GM19351 (cell line): ENCODE results near the gene LAMA1.

Experiments used
- ATAC-seq: cut with Tn5 transposase; IDR thresholded peaks from one replicate; pipeline ENCODE4 v1.9.1; 2021; ENCODE audit warnings: mild to moderate bottlenecking, moderate library complexity; ENCODE audit not compliant: unreplicated experiment

LAMA1 gene

DNA sequence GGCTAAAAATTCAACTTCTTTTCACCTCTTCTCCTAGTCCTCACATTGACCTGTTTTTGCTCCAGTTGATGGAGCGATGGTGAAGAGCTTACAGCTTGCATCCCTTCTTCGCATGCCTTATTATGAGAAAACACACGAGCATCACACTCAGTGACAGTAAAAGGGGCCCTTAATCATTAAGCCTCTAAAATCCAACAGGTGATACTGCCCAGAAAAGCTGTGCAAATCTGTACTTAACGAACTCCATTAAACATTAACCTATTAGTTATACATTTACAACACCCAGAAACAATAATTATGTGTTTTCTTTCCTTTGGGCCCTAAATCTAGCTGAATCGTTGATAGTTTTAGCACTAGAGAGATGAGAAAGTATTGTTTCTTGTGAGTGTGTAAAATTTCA lies 54.8 kb downstream of the LAMA1 start:
- no peak for ATAC-seq

DNA sequence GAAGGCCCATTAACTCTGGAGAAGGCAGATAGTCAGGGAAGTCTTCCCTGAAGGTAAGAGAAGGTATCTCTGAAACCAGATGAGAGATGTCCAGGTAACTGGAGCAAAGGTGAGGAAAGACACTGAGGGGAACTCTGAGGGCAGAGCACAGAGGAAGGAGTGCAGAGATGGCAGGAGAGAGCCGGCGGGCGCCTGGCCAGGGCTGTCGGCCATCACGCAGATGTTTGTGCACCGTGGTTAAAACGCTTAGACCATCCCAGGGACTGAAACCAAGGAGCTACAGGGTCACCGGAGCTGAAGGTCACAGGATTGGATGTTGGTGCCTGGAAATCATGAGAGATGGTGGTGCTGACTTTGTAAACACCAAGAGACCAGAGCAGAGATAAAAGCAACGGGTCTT lies 55.4 kb downstream of the LAMA1 start:
- no peak for ATAC-seq

DNA sequence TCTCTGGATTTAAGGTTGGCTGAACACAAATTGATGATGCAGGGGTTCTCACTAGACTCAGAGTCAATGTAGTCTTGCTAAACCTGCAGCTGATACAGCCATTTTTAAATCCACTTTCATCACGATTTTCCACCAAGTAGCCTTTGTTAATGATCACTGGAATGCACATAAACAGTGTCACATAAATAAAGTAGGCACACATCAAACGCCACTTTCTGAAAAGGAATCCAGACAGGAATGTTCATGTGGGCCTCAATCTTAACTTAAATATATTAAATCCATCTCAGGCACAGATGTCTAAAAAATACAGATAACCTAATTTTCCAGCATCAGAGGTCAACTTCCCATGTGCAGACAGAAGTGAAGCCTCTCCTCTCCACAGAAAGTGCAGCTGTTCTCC lies 58.3 kb downstream of the LAMA1 start:
- no peak for ATAC-seq

DNA sequence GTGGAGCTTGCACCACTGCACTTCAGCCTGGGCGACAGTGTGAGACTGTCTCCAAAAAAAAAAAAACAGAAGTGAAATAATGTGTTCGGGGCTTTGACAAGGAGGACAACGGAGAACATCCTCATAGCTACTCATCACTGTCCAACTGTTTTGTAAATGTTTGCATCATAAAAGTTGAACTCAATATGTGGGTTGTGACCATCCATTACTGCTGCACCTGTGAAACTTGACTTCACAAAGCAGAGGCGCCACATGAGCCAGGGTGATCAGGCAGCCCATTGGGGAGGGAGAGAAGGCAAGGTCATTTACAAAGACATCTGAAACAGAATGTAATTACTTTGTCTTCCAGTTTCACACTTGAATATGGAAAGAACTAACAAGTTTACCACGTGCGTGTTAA lies 61.6 kb downstream of the LAMA1 start:
- no peak for ATAC-seq

DNA sequence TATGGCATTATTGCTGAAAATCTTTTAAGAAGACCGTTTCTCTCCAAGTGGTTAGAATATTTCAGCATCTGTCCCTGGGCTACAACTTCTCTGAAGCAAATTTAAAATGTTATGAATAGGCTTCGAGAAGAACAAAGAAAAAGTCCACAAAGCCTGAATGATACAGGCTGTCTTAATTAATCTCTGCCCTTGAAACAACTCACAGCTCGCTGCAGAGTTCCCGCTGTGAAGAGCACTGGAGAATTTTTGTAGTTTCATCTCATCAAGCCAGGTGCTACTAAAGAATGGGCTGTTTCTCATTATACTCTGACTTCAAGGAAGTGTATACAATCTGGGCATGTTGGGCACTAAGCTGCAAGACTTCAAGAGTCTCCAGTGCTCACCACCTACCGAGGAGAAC lies 67.6 kb downstream of the LAMA1 start:
- no peak for ATAC-seq

DNA sequence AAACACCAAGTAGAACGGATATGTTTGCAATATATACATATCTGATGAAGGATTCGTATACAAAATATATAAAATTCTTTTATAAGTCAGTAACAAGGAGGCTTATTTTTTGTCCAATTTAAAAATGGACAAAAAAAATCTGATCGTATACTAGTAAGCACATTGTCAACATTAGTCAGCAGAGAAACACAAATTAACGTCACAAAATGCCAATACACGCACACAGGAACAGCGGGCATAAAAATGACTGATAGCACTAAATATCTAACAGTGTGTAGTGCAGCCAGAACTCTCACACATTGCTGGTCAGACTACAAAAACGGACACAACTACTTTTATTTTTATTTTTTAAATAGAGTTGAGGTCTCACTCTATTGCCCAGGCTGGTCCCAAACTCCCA lies 69.5 kb downstream of the LAMA1 start:
- no peak for ATAC-seq

DNA sequence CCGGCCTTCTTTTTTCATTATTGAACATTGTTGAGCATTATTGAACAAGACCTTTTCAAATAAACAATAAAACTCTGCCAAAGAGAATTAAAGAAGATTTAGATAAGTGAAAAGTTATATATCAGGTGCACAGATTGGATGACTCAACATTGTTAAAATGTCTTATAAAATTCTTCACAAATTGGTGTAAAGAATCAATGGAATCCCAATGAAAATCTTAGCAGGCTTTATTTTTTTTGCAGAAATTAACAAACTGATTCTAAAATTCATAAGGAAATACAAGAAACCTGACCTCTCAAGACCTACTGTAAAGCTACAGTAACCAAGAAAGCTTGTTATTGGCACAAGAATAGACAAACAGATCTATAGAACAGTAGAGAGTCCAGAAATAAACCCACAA lies 70.3 kb downstream of the LAMA1 start:
- no peak for ATAC-seq

DNA sequence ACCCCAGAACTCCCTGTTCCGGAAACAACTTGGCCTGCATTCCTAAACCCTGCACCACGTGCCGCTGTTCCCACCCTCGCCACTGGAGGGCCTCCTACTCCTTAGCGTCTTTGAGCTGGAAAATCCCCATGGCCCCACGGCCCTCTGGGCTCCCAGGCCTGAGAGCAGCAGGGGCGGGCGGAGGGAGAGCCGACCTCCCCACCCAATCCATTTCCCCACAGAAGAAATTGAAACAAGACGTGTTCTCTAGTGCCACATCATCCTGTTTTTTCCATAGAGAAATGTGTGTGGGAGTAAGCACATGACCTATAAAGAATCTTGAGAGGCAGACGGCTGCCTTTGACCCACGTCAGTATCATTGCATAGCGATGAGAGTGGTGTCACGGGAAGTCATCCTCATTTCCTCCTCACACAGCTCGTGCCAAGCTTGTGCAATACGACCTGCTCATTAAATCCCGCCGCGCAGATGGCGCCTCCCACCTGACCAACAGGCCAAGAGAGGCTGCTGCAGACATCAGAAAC lies 79.2 kb downstream of the LAMA1 start:
- ATAC-seq, result no peak

DNA sequence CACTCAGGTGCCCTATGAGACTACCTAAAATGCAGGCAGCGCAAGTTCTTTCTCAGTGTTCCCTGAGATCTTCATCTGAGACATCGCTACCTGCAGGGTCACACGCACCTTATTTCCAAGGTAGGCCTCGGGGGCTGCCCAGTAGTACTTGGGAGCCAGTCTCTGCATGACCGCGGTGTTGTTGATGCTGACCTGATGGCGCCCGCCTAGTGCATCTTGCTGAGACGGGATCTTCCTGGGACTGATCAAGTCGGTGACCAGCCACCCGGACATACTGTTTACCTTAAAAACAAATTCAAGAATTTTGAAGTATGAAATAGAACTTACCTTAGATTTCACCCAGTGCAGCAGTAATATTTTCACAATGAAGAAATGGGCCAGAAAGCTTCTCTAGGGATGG lies 80.1 kb downstream of the LAMA1 start:
- no peak for ATAC-seq

DNA sequence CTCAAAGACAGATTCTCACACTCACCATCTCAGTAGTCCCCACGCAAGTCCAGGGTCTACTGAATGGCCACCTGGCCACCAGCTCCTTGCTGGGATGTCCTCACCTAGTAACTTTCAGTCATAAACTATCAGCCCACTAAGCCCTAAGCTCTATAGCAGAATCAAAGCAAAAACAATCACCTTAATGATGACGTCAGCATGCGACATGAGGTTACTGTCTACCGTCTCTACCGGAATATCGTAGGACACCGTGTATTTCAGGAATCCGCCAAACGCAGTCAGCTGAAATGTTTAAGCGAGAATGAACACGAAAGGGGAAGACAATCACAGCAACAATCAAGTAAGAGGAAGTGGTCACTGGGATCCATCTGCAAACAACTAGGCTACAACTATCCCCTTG lies 81.8 kb downstream of the LAMA1 start:
- ATAC-seq, result no peak

DNA sequence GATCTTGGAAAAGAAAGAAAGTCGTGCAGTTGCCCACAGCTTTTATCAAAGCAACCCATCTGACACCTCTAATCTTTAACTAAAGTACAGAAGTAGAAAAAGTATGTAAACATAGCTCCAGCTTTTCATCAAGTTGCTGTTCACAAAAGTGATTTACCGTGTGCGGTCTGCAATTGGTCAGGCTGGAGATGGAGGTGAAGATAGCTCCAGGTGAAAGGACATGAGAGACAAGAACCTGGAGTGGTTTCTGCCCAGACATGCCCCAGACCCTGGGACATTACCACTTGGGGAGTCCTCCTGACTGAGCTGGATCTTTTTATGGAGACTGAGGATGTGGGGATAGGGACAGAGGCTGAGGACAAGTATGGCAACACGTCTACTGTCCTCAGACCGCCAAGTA lies 82.7 kb downstream of the LAMA1 start:
- no peak for ATAC-seq

DNA sequence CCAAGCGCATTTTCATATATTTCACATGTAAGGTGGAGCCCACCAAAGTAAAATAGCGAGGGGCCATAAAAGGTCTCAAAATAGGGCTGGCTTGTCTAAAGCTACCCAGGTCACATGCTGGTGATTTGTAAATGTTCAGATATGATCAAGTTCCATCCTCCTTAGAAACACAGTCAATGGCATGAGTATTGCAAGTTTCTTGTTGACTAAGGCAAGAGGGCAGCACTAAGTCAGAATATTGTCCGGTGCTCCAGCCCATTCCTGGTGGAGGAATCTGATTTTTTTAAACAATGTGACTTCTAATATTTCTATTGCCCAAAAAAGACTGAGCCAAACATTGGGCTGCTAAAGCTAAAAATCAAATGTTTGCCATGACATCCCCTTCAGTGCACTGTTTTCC lies 85.1 kb downstream of the LAMA1 start:
- no peak for ATAC-seq

DNA sequence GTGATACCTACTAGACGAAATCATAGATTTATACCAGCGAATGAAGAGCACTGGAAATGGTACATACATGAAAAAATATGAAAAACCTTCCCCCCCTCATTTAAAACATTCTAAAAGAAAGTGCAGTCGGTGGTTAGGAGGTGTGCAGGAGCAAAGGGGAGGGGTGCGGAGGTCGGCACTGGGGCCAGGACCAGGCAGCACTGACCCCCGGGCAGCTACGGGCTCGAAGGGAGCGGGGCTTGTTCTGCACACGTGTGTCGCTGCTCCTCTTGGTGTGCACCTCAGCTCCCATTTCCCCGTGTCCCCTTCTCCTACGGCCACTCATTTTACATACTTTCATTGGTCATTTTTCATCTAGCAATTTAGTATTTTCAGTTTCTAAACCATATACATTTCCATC lies 89.0 kb downstream of the LAMA1 start:
- ATAC-seq, result no peak

DNA sequence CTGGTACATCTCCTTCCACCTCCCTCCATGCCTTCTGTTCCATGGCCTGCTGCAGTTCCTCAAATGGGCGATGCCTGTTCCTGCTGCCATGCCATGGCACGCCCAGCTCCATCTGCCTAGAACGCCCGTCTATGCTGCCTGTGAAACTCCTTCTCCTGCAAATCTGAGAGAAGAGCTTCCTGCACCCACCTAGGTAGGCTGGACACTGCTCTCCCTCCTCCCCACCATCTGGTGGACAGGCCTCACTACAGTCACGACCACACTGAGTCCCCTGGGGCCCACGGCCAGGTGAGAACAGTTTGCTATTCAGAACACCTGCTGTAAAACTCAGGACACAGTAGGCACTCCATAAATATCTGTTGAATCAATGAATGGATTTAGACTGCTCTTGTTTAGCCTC lies 92.4 kb downstream of the LAMA1 start:
- ATAC-seq, result no peak

DNA sequence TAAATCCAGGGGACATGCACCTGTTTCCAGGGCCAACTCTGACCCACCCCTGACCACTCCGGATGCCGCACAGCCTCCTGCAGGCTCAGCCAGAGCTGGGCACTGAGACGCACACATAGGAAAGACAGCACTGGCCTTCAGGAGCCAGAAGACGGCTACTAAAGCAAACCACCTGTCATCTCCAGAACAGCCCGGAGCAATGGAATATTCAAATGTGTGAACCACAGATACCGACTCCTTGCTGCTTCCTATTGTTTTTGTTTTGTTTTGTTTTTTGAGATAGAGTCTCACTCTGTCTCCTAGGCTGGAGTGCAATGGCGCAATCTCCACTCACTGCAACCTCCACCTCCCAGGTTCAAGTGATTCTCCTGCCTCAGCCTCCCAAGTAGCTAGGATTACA lies 94.0 kb downstream of the LAMA1 start:
- no peak for ATAC-seq

DNA sequence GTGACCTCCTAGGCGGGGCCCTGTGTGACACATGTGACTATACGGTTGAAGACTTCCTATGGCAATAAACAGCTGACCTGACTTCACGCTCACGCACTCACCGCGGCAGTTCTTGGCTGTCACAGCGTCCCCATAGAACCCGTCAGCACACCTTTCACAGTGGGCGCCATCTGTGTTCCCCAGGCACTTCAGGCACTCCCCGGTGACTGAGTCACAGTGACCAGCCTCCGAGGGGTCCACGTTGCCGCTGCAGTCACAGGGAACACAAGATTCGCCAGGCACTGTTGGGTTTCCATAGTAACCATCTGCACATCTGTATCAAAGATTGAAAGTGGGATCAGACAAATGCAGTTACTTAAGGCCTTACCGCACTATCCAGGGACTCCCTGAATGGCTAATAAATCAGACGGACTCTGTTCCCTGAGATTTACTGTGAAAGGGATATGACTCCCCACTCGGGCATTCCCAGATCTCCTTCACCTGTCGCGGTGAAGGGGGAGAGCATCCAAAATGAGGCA lies 94.5 kb downstream of the LAMA1 start:
- ATAC-seq, result no peak

DNA sequence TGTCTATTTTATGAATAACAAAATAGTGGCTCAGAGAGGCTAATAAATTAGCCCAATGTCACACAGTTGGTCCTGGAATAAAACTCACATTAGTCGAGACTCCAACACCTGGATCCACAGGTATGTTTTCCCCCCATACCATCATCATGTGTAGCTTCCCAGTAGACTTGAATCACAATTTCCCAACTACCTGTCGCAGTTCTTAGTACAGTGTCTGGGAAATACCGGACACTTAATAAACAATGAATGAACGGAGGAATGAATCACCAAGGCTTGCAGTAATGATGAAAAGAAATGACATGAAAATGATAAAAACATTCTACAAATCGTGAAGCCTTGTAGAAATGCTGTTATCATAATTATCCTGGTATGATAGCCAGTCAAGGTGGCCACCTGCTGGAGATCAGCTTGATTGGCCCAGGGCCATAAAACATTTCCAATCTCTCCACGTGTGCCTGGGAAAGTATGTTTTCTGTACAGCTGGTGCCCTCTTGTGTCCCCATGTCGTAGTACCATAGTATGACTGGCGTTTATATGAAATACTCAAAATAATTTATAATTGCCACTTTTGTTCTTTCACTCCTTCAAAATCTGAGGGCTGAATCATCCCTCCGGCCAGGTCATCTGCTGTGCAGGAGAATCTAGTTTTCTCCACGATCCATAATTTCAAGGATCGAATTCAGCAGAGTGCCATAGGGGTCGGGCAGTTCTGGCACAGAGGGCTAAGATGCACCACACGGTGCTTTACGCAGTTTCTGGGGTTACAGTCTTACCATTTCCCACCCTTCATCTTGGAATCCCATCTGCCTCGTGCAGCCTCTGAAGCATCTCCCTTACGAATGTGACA lies 95.4 kb downstream of the LAMA1 start:
- no peak for ATAC-seq

DNA sequence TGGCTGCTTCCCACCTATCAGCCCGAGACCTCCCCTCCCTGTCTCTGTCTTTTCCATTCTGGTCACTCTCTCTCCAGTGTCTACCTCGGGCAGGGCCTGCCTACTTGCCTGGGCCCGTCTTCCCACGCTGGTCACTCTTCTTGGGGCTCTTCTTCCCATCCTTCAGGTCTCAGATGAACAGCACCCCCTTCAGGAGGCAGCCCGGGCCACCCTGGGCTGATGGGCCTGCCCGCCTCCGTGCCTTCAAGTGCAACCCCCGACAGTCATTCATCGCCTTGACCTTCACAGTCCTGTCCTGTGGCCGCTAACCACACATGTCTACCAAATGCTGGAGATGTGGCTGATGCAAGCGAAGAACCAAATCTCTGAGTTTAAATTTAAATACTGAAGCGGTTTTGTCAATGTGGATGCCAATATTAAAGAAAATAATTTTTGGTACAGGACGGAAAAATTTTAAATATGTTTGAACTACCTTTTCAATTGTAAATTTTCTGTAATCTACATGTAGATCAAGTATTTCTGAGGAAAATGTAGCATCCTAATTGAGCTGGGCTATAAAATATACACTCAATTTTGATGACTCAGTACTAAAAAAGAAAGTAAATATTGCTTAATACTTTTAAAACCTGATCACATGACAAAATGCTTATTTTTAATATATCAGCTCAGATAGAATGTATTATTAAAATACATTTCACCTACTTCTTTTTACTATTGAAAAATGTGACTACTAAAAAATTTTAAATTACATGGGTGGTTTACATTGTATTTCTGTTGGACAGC lies 96.4 kb downstream of the LAMA1 start:
- ATAC-seq, result no peak

DNA sequence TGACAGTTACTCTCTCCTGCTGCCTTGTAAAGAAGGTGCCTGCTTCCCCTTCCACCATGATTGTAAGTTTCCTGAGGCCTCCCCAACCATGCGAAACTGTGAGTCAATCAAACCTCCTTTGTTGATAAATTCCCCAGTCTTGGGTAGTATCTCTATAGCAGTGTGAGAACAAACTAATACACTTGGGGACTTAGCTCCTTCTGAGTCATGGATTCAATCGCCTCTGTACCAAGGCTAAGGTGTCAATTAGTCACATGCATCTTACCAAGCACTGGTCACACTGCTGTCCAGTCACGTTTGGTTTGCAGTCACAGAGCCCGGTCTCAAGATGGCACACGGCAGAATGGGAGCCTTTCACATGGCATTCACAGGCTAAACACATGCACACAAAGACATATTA lies 100.6 kb downstream of the LAMA1 start:
- no peak for ATAC-seq

DNA sequence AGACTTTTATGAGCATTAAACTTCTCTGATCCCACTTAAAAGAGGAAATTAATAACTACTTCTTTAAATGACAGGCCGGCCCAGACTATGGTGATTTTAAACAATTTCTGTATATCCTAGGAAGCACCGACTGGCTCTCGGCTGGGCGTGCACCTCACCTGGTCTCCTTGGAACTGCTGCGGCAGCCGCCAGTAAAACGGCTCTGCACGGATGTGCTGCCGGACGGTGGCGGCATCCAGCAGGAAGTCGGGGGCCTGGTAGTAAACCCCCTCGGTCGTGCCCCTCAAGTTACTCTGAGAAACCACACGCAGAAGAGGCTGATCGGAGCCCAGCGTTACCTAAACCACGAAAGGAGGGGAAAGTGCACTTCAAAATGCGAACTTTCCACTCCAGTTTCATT lies 106.5 kb downstream of the LAMA1 start:
- ATAC-seq, result no peak

DNA sequence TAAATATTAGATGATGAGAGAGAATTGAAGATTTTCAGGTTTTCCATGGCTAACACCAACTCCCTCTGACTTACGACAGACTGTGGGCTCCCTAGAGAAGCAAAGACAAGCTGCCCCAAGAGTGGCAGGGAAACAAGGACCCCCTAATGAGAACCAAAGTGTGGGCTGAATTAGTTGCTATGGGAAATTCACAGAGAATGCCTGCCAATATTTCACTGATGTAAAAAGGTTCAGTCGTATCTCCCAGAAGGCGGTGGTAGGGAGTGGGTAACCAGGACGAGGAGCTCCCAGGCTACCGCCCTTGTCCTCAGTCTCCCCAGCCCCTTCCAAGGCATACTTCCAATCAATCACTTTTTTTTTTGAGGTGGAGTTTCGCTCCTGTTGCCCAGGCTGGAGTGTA lies 113.6 kb downstream of the LAMA1 start:
- no peak for ATAC-seq

DNA sequence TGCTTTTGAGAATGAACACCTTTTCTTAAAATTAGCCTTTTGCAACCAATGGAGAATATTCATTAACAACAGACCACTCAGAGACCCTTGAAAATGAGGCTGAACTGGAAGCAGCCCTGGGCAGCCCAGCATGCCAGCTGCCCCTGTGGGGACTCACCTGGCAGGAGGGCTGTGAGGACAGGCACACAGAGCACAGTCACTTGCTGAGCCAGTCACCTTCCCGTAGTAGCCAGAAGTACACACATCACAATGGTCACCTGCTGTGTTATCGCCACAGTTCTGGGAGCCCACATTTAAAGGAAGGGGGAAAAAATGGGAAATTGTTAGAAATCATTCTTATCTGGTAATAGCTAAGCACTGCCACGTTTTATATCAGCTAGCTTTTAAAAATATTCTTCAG lies 115.5 kb downstream of the LAMA1 start:
- ATAC-seq, result no peak
